K562 (cell line): Measurements from ENCODE around the gene FAM107B. TPM values are rescaled to one million over a fixed set of nuclear protein-coding genes. Genes with fewer than 3 reads are reported as not detected.

ENCODE experiments used
- ATAC-seq: fragments of 200-7000 bp; cut with Tn5 transposase; 3 replicates; pipeline ENCODE4 v1.9.1; 2020; ENCODE audit warnings: moderate library complexity
- BruUV-seq: library from RNA; stranded (reverse); fragments of 400-500 nt; replicated peaks from 2 replicates; lab custom pipeline; 2021; lab: Mats Ljungman, UMichigan
- CTCF ChIA-PET: fragments of 300-600 bp; formaldehyde crosslinking; extraction: SDS; loops from one replicate; lab custom pipeline; 2021; ENCODE audit warnings: low intra/inter-chr PET ratio; lab: Yijun Ruan, JAX
- POLR2A ChIA-PET: fragments of 300-600, 350-650 bp; sonication (Branson Sonifier 250); formaldehyde crosslinking; extraction: SDS; loops from one replicate; lab custom pipeline; 2021; ENCODE audit warnings: antibody characterized with exemption, inconsistent platforms; lab: Yijun Ruan, JAX
- DNase-seq, 4 experiments: peaks; one replicate each; pipeline versions ENCODE4 v3.0.0 to v3.0.0-alpha.2; 2011 to 2018; ENCODE audit warnings: low spot score in 3 of 4, mixed read lengths in 3 of 4; ENCODE audit errors: extremely low read depth in 1 of 4
- FAIRE-seq: peaks from 2 replicates; lab custom pipeline; 2011; peaks lifted over from hg19 to GRCh38; lab: Jason Lieb, UNC
- H2AFZ ChIP-seq: 2 replicates; pipeline ENCODE4 v1.6.0; 2011; ENCODE audit warnings: low read depth, low read length, control low read depth, inconsistent platforms
- H3K27ac ChIP-seq: fragments of 200-600 bp; 3 replicates; pipeline ENCODE4 v1.8.0; 2011; ENCODE audit warnings: low read depth, mild to moderate bottlenecking, control low read depth, inconsistent platforms, low read length, moderate library complexity, mixed read lengths; ENCODE audit errors: extremely low read depth
- H3K27me3 ChIP-seq, 2 experiments: fragments of 300-600 bp in 1 of 2; 2 replicates in 1 of 2; 3 replicates in 1 of 2; pipeline versions ENCODE4 v1.6.0 to v1.8.0; 2011; ENCODE audit warnings: inconsistent platforms in 2 of 2, low read length in 2 of 2, mild to moderate bottlenecking in 1 of 2, mixed read lengths in 1 of 2, moderate library complexity in 1 of 2; ENCODE audit not compliant: control insufficient read depth in 2 of 2, insufficient read depth in 2 of 2
- H3K36me3 ChIP-seq: fragments of 300-600 bp; 3 replicates; pipeline ENCODE4 v1.8.0; 2011; ENCODE audit warnings: mild to moderate bottlenecking, low read length, inconsistent platforms; ENCODE audit not compliant: control insufficient read depth, insufficient read depth
- H3K4me1 ChIP-seq, 2 experiments: fragments of 200-600 bp in 1 of 2; replicated peaks in 1 of 2; 2 replicates in 1 of 2; 3 replicates in 1 of 2; pipeline versions ENCODE4 v1.5.1 to v1.8.0; 2011; ENCODE audit warnings: inconsistent platforms in 2 of 2, low read length in 2 of 2, mild to moderate bottlenecking in 1 of 2, mixed read lengths in 1 of 2, moderate library complexity in 1 of 2; ENCODE audit not compliant: control insufficient read depth in 2 of 2, insufficient read depth in 2 of 2
- H3K4me2 ChIP-seq: 2 replicates; pipeline ENCODE4 v1.6.1; 2011; ENCODE audit warnings: low read length, control low read depth, inconsistent platforms, mixed read lengths; ENCODE audit not compliant: insufficient read depth
- H3K4me3 ChIP-seq: fragments of 200-600 bp; sonication (generic), shearing (Covaris generic); 2 replicates; pipeline ENCODE4 v1.5.1; 2016; ENCODE audit warnings: control low read depth, inconsistent platforms
- H3K79me2 ChIP-seq: fragments of 200-600 bp; 3 replicates; pipeline ENCODE4 v1.8.0; 2011; ENCODE audit warnings: low read length, inconsistent platforms; ENCODE audit not compliant: control insufficient read depth, insufficient read depth
- H3K9ac ChIP-seq, 2 experiments: 2 replicates each; pipeline versions ENCODE4 v1.6.0 to v1.6.1; 2011; ENCODE audit warnings: low read depth in 2 of 2, low read length in 2 of 2, control low read depth in 1 of 2, inconsistent platforms in 1 of 2, mild to moderate bottlenecking in 1 of 2, mixed read lengths in 1 of 2; ENCODE audit not compliant: insufficient read depth in 1 of 2
- H3K9me1 ChIP-seq: one replicate; pipeline ENCODE4 v1.6.0; 2011; ENCODE audit warnings: inconsistent platforms, mild to moderate bottlenecking, low read length, moderate library complexity; ENCODE audit not compliant: control insufficient read depth, insufficient read depth
- H3K9me3 ChIP-seq: replicated peaks from 2 replicates; pipeline ENCODE4 v1.5.1; 2011; ENCODE audit warnings: low read depth, low read length, inconsistent platforms; ENCODE audit not compliant: control insufficient read depth, insufficient read depth
- H4K20me1 ChIP-seq: replicated peaks from 2 replicates; pipeline ENCODE4 v1.6.1; 2011; ENCODE audit warnings: low read length, inconsistent platforms, mixed read lengths; ENCODE audit not compliant: control insufficient read depth, insufficient read depth
- GTF3C2 ChIP-seq: IDR thresholded peaks from 3 replicates; pipeline ENCODE4 v1.6.1; 2011; ENCODE audit warnings: borderline replicate concordance, mild to moderate bottlenecking, moderate library complexity; ENCODE audit not compliant: insufficient read length; ENCODE audit errors: extremely low read depth
- IRF1 ChIP-seq: sonication (generic); formaldehyde crosslinking; IDR thresholded peaks from 2 replicates; pipeline ENCODE4 v1.8.0; 2022; ENCODE audit warnings: missing genetic modification reagents, mild to moderate bottlenecking, borderline replicate concordance
- NFRKB ChIP-seq: fragments of 450-650 bp; IDR thresholded peaks from 2 replicates; pipeline ENCODE4 v1.6.1; 2016; ENCODE audit warnings: low read depth
- SETDB1 ChIP-seq: IDR thresholded peaks from one replicate; pipeline ENCODE4 v1.6.1; 2012; ENCODE audit warnings: low read length, control low read depth, inconsistent platforms
- XRCC5 ChIP-seq: fragments of 200-400 bp; formaldehyde crosslinking; IDR thresholded peaks from 2 replicates; pipeline ENCODE4 v1.6.1; 2017; ENCODE audit warnings: low read depth, mild to moderate bottlenecking, low read length
- ZC3H4 ChIP-seq: sonication (generic); formaldehyde crosslinking; IDR thresholded peaks from 2 replicates; pipeline ENCODE4 v1.9.0; 2021; ENCODE audit warnings: missing genetic modification reagents, borderline replicate concordance
- WGBS: fragments of 100-300 bp; shearing (Covaris generic); methylation state at CpG from one replicate; pipeline ENCODE4 v1.1.6; 2016; ENCODE audit warnings: low coverage, mixed read lengths; ENCODE audit not compliant: insufficient coverage; ENCODE audit errors: missing lambda C conversion rate; 5-methylcytosine and 5-hydroxymethylcytosine counted together
- in situ Hi-C: fragments of 300-500 bp; cut with MboI; formaldehyde crosslinking; loops from 4 replicates; pipeline ENCODE4 v1.15.0; 2018; ENCODE audit warnings: inconsistent platforms, mixed read lengths
- intact Hi-C: fragments of 100-400 bp; cut with micrococcal nuclease; formaldehyde crosslinking; loops from 2 replicates; pipeline ENCODE4 v1.14.2; 2022
- polyA plus RNA-seq, 8 experiments: library from polyadenylated mRNA; depleted of rRNA in 4 of 8; stranded (reverse) in 5 of 8; unstranded in 3 of 8; fragments of >200 nt; fragmentation: Nextera tagmentation in 2 of 8; fragmentation: Illumina TruSeq in 1 of 8; extraction: Ambion mirVana in 2 of 8; extraction: Trizol in 1 of 8; gene quantifications; 2 replicates each; pipeline versions ENCODE4 v1.2.1 to v1.2.3, GENCODE V29; 2011 to 2014; ENCODE audit warnings: inconsistent platforms in 1 of 8, missing spikeins in 1 of 8
- total RNA-seq, 7 experiments: library from RNA; depleted of rRNA in 6 of 7; stranded (reverse); fragments of >200 nt in 6 of 7; fragmentation: Illumina TruSeq in 2 of 7; extraction: Trizol in 2 of 7; gene quantifications; 2 replicates each; pipeline versions ENCODE4 v1.2.1 to v1.2.3, GENCODE V29; 2011 to 2021; ENCODE audit warnings: low replicate concordance in 1 of 7
- TF ChIP-seq, protein P1 (sequence below): fragments of 250-450 bp; sonication (Bioruptor Pico); IDR thresholded peaks from 2 replicates; pipeline ENCODE4 v1.9.0; 2021; ENCODE audit warnings: mild to moderate bottlenecking

The FAM107B gene
- total and polyA plus RNA-seq, 9 of the 15 experiments (the other 6 are each of a cell fraction or from before 2014, with no cell fraction given), result 0.40 to 2.8 (median 1.4) TPM

- no peak overlapping the region for H3K4me2 ChIP-seq
- 0% methylated on average over 4 of the region's 4 CpGs for WGBS
- ChIA-PET POLR2A (no interaction called here), CTCF (no interaction called here)
- DNase-seq, result no peak
- H3K27ac ChIP-seq, result no peak overlapping the region
- no TSS peak for BruUV-seq
- no peak overlapping the region for H2AFZ ChIP-seq
- no peak for ATAC-seq
- H3K9me3 ChIP-seq, result 0 out of 2 replicates have a peak, but pooled peaks cover 2% of the 10 kb centered on the region
- H3K36me3 ChIP-seq, result no peaks in the 10 kb centered on the region
- H4K20me1 ChIP-seq, result no peaks in the 10 kb centered on the region
- intact Hi-C loops (no loop called here), in situ Hi-C loops (no loop called here)
- H3K4me1 ChIP-seq, result no peaks in the 10 kb centered on the region
- H3K4me3 ChIP-seq, result no peak overlapping the region
- H3K79me2 ChIP-seq, result no peaks in the 10 kb centered on the region
- no peak overlapping the region for H3K9ac ChIP-seq
- FAIRE-seq, result no peak
- peaks cover 0 to 4% of the 10 kb centered on the region in 2 experiments; a peak in 1 of 5 replicates for H3K27me3 ChIP-seq
- TF ChIP-seq ZC3H4 (CRISPR knock-in tag), result no peak
- TF ChIP-seq IRF1, result no peak
- no peak for TF ChIP-seq XRCC5
- TF ChIP-seq NFRKB, result no peak
- no peak for TF ChIP-seq SETDB1
- no peak for TF ChIP-seq GTF3C2
- TF ChIP-seq, protein P1, sequence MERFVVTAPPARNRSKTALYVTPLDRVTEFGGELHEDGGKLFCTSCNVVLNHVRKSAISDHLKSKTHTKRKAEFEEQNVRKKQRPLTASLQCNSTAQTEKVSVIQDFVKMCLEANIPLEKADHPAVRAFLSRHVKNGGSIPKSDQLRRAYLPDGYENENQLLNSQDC (CRISPR knock-in tag), result no peak
- H3K9me1 ChIP-seq, result no peaks in the 10 kb centered on the region
Measured at GRCh38 chr10:14667781-14668180, 106.9 kb downstream of the FAM107B start.
